ENCODE measurements around the gene TGFBR2.

The TGFBR2 gene

DNA sequence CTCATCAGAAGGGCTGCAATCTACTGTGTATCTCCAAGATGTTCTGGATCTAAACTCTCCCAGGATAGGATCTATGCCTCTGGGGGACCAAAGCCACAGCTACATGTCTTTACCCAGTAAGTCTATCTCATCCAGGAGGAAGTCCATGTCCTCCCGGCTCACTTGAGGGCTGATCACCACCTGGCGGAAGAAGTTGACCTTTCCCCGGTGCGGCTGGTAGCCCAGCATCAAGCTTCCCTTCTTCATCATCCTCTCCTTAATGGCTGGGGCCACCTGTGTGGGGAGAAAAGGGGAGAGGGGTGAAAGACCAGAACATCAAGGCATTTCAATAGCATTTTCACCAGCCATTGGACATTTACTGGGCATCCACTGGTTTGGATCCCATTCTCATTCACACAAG is 121.7 kb downstream of the TGFBR2 start:
- Histone ChIP-seq H3K4me3 (ENCODE audit: low read depth, low read length) (no peak overlapping the region), H3K4me1 (ENCODE audit: control insufficient read depth, insufficient read depth, low read length) (no peaks in the 10 kb centered on the region), H3K9me3 (ENCODE audit: control insufficient read depth, insufficient read depth, low read depth, low read length) (no peaks in the 10 kb centered on the region), H3K27ac (ENCODE audit: extremely low read depth, low read depth, low read length) (no peak overlapping the region), H3K36me3 (ENCODE audit: control insufficient read depth in 2 of 2, insufficient read depth in 1 of 2, low read length in 2 of 2) (no peaks in the 10 kb centered on the region)
- ChIA-PET POLR2A (no interaction called here), CTCF (no interaction called here)
- TF ChIP-seq ZNF335 (tag by site-specific recombination; conservative IDR thresholded peaks at IDR 0.05) (no peak), ZNF423 (tag by site-specific recombination; IDR thresholded peaks at IDR 0.05) (no peak), ZNF670 (tag by site-specific recombination; IDR thresholded peaks at IDR 0.05; ENCODE audit: low read depth) (no peak)
- TF ChIP-seq, protein P1, sequence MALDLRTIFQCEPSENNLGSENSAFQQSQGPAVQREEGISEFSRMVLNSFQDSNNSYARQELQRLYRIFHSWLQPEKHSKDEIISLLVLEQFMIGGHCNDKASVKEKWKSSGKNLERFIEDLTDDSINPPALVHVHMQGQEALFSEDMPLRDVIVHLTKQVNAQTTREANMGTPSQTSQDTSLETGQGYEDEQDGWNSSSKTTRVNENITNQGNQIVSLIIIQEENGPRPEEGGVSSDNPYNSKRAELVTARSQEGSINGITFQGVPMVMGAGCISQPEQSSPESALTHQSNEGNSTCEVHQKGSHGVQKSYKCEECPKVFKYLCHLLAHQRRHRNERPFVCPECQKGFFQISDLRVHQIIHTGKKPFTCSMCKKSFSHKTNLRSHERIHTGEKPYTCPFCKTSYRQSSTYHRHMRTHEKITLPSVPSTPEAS (tag by site-specific recombination; IDR thresholded peaks at IDR 0.05), result no peak

DNA sequence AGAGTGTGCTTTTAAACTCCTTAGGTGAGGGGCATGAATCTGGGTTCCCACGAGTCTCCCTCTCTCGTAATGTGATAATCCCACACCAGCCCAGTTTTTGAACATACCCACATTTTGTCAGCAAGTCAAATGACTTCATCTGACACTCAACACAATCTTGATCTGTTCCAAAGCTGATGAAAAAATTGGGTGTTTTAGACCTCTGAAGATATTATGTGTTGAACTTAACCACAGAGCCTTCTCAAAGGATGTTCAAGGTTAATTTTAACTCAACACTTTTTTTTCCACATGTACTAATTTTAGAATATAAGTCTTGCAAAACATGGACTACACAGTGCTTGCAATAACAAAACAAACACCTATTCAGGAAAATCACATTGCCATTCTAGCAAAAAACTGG is 123.1 kb downstream of the TGFBR2 start:
- no peaks in the 10 kb centered on the region for H3K9me3 ChIP-seq (ENCODE audit: control insufficient read depth, insufficient read depth, low read depth, low read length)
- H3K36me3 ChIP-seq (ENCODE audit: control insufficient read depth in 2 of 2, insufficient read depth in 1 of 2, low read length in 2 of 2), result no peaks in the 10 kb centered on the region
- ChIA-PET POLR2A (no interaction called here), CTCF (no interaction called here)
- no peaks in the 10 kb centered on the region for H3K4me1 ChIP-seq (ENCODE audit: control insufficient read depth, insufficient read depth, low read length)
- H3K27ac ChIP-seq (ENCODE audit: extremely low read depth, low read depth, low read length), result no peak overlapping the region
- no peak overlapping the region for H3K4me3 ChIP-seq (ENCODE audit: low read depth, low read length)
- TF ChIP-seq, protein P2, sequence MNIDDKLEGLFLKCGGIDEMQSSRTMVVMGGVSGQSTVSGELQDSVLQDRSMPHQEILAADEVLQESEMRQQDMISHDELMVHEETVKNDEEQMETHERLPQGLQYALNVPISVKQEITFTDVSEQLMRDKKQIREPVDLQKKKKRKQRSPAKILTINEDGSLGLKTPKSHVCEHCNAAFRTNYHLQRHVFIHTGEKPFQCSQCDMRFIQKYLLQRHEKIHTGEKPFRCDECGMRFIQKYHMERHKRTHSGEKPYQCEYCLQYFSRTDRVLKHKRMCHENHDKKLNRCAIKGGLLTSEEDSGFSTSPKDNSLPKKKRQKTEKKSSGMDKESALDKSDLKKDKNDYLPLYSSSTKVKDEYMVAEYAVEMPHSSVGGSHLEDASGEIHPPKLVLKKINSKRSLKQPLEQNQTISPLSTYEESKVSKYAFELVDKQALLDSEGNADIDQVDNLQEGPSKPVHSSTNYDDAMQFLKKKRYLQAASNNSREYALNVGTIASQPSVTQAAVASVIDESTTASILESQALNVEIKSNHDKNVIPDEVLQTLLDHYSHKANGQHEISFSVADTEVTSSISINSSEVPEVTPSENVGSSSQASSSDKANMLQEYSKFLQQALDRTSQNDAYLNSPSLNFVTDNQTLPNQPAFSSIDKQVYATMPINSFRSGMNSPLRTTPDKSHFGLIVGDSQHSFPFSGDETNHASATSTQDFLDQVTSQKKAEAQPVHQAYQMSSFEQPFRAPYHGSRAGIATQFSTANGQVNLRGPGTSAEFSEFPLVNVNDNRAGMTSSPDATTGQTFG (tag by site-specific recombination; IDR thresholded peaks at IDR 0.05; ENCODE audit: borderline replicate concordance), result no peak
- TF ChIP-seq ZNF354C (tag by site-specific recombination; IDR thresholded peaks at IDR 0.05; ENCODE audit: borderline replicate concordance, low read depth) (no peak), ZNF114 (tag by site-specific recombination; IDR thresholded peaks at IDR 0.05) (no peak), ZNF776 (tag by site-specific recombination; IDR thresholded peaks at IDR 0.05; ENCODE audit: borderline replicate concordance) (no peak), ZNF658 (tag by site-specific recombination; IDR thresholded peaks at IDR 0.05) (no peak), ZNF146 (tag by site-specific recombination; IDR thresholded peaks at IDR 0.05) (no peak), TCF7L2 (IDR thresholded peaks at IDR 0.05; ENCODE audit: borderline replicate concordance, low read depth, low read length) (no peak), ZNF10 (tag by site-specific recombination; IDR thresholded peaks at IDR 0.05) (no peak), ZNF239 (tag by site-specific recombination; IDR thresholded peaks at IDR 0.05) (no peak), BCL11B (tag by site-specific recombination; IDR thresholded peaks at IDR 0.05; ENCODE audit: low read depth) (no peak)
- TF ChIP-seq, protein P3, sequence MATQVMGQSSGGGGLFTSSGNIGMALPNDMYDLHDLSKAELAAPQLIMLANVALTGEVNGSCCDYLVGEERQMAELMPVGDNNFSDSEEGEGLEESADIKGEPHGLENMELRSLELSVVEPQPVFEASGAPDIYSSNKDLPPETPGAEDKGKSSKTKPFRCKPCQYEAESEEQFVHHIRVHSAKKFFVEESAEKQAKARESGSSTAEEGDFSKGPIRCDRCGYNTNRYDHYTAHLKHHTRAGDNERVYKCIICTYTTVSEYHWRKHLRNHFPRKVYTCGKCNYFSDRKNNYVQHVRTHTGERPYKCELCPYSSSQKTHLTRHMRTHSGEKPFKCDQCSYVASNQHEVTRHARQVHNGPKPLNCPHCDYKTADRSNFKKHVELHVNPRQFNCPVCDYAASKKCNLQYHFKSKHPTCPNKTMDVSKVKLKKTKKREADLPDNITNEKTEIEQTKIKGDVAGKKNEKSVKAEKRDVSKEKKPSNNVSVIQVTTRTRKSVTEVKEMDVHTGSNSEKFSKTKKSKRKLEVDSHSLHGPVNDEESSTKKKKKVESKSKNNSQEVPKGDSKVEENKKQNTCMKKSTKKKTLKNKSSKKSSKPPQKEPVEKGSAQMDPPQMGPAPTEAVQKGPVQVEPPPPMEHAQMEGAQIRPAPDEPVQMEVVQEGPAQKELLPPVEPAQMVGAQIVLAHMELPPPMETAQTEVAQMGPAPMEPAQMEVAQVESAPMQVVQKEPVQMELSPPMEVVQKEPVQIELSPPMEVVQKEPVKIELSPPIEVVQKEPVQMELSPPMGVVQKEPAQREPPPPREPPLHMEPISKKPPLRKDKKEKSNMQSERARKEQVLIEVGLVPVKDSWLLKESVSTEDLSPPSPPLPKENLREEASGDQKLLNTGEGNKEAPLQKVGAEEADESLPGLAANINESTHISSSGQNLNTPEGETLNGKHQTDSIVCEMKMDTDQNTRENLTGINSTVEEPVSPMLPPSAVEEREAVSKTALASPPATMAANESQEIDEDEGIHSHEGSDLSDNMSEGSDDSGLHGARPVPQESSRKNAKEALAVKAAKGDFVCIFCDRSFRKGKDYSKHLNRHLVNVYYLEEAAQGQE (tag by site-specific recombination; IDR thresholded peaks at IDR 0.05), result no peak

GRCh38 chr3:30729936-30730335 is 123.5 kb downstream of the TGFBR2 start:
- Histone ChIP-seq H3K36me3 (ENCODE audit: control insufficient read depth in 2 of 2, insufficient read depth in 1 of 2, low read length in 2 of 2) (no peaks in the 10 kb centered on the region), H3K4me1 (ENCODE audit: control insufficient read depth, insufficient read depth, low read length) (no peaks in the 10 kb centered on the region), H3K4me3 (ENCODE audit: low read depth, low read length) (no peak overlapping the region), H3K27ac (ENCODE audit: extremely low read depth, low read depth, low read length) (no peak overlapping the region), H3K9me3 (ENCODE audit: control insufficient read depth, insufficient read depth, low read depth, low read length) (no peaks in the 10 kb centered on the region)
- POLR2A ChIA-PET, result no interaction called here
- CTCF ChIA-PET, result no interaction called here
- TF ChIP-seq ZNF555 (tag by site-specific recombination; conservative IDR thresholded peaks at IDR 0.05) (no peak), ZBTB10 (tag by site-specific recombination; IDR thresholded peaks at IDR 0.05) (no peak), ZNF19 (tag by site-specific recombination; IDR thresholded peaks at IDR 0.05; ENCODE audit: low read depth) (no peak), HOXA7 (CRISPR knock-in tag; IDR thresholded peaks at IDR 0.05; ENCODE audit: borderline replicate concordance) (no peak), ZNF114 (tag by site-specific recombination; IDR thresholded peaks at IDR 0.05) (no peak), GFI1B (tag by site-specific recombination; IDR thresholded peaks at IDR 0.05) (no peak), ZNF501 (tag by site-specific recombination; IDR thresholded peaks at IDR 0.05) (no peak), EGR2 (tag by site-specific recombination; IDR thresholded peaks at IDR 0.05; ENCODE audit: low read depth) (no peak)

All from HEK293 (cell line).